CD14-positive monocyte (primary cell): ENCODE measurements around the gene CNTNAP2. TPM values are rescaled to one million over a fixed set of nuclear protein-coding genes. Genes with fewer than 3 reads are reported as not detected.

Source experiments
- DNase-seq, 3 donors: peaks; one replicate each; pipeline ENCODE4 v3.0.0-alpha.2; 2011 to 2022
- H2AFZ ChIP-seq: 2 replicates; pipeline ENCODE4 v1.6.0; 2012; ENCODE audit warnings: mild to moderate bottlenecking, low read depth, low read length, inconsistent platforms; ENCODE audit not compliant: insufficient read depth, poor library complexity, severe bottlenecking
- H3K27ac ChIP-seq, 2 donors: 1 replicate in 1 of 2; 2 replicates in 1 of 2; pipeline ENCODE4 v1.5.1; 2012 to 2013; ENCODE audit warnings: low read length in 2 of 2, control low read depth in 1 of 2, inconsistent platforms in 1 of 2, low read depth in 1 of 2, mild to moderate bottlenecking in 1 of 2
- H3K27me3 ChIP-seq, 2 donors: one replicate each; pipeline versions ENCODE4 v1.6.0 to v1.6.1; 2011 to 2013; ENCODE audit warnings: low read length in 2 of 2; ENCODE audit not compliant: control insufficient read depth in 2 of 2, insufficient read depth in 2 of 2
- H3K36me3 ChIP-seq, 2 donors: replicated peaks in 1 of 2; 1 replicate in 1 of 2; 2 replicates in 1 of 2; pipeline versions ENCODE4 v1.5.1 to v1.6.1; 2012 to 2013; ENCODE audit warnings: low read length in 2 of 2, control low read depth in 1 of 2, inconsistent platforms in 1 of 2, mild to moderate bottlenecking in 1 of 2; ENCODE audit not compliant: insufficient read depth in 2 of 2, control insufficient read depth in 1 of 2
- H3K4me1 ChIP-seq, 2 donors: 1 replicate in 1 of 2; 2 replicates in 1 of 2; pipeline versions ENCODE4 v1.5.1 to v1.6.1; 2012 to 2013; ENCODE audit warnings: low read length in 2 of 2, control low read depth in 1 of 2, inconsistent platforms in 1 of 2, mild to moderate bottlenecking in 1 of 2, moderate library complexity in 1 of 2; ENCODE audit not compliant: insufficient read depth in 2 of 2, control insufficient read depth in 1 of 2
- H3K4me2 ChIP-seq: replicated peaks from 2 replicates; pipeline ENCODE3; 2012; ENCODE audit warnings: low read length, moderate library complexity, mild to moderate bottlenecking; ENCODE audit not compliant: poor library complexity, severe bottlenecking; ENCODE audit errors: extremely low read depth
- H3K4me3 ChIP-seq, 3 experiments: fragments of 200-600 bp in 1 of 3; sonication (generic) in 1 of 3; replicated peaks in 1 of 3; 1 replicate in 2 of 3; 2 replicates in 1 of 3; pipeline ENCODE4 v1.5.1; 2011 to 2013; ENCODE audit warnings: low read length in 3 of 3, mild to moderate bottlenecking in 3 of 3, control low read depth in 2 of 3, low read depth in 2 of 3, inconsistent platforms in 1 of 3, moderate library complexity in 1 of 3
- H3K79me2 ChIP-seq: 2 replicates; pipeline ENCODE4 v1.6.0; 2012; ENCODE audit warnings: mild to moderate bottlenecking, control low read depth, inconsistent platforms, low read length, moderate library complexity; ENCODE audit not compliant: insufficient read depth
- H3K9ac ChIP-seq: 2 replicates; pipeline ENCODE4 v1.6.0; 2017; ENCODE audit warnings: low read length, mild to moderate bottlenecking; ENCODE audit not compliant: insufficient read depth, poor library complexity, severe bottlenecking
- H3K9me3 ChIP-seq, 2 donors: replicated peaks in 1 of 2; 1 replicate in 1 of 2; 2 replicates in 1 of 2; pipeline versions ENCODE4 v1.5.1 to v1.6.1; 2012 to 2013; ENCODE audit warnings: low read length in 2 of 2, control low read depth in 1 of 2; ENCODE audit not compliant: control insufficient read depth in 1 of 2, insufficient read depth in 1 of 2
- H4K20me1 ChIP-seq: 2 replicates; pipeline ENCODE4 v1.6.0; 2012; ENCODE audit warnings: mild to moderate bottlenecking, low read length, control low read depth, moderate library complexity; ENCODE audit not compliant: insufficient read depth
- H3K27ac Mint-ChIP-seq, 7 donors: one replicate each; pipeline ENCODE4 v1.8.0; 2020; ENCODE audit warnings: mild to moderate bottlenecking in 7 of 7, mixed read lengths in 7 of 7, moderate library complexity in 6 of 7, inconsistent platforms in 2 of 7
- H3K27me3 Mint-ChIP-seq, 3 donors: one replicate each; pipeline ENCODE4 v1.8.0; 2021 to 2022; ENCODE audit warnings: low read depth in 3 of 3, mild to moderate bottlenecking in 3 of 3, mixed read lengths in 3 of 3, moderate library complexity in 3 of 3, inconsistent platforms in 1 of 3
- H3K36me3 Mint-ChIP-seq, 2 donors: one replicate each; pipeline ENCODE4 v1.8.0; 2020; ENCODE audit warnings: mixed read lengths in 2 of 2, inconsistent platforms in 1 of 2, mild to moderate bottlenecking in 1 of 2
- H3K4me1 Mint-ChIP-seq: one replicate; pipeline ENCODE4 v1.8.0; 2020; ENCODE audit warnings: mild to moderate bottlenecking, mixed read lengths
- H3K4me3 Mint-ChIP-seq, 2 donors: one replicate each; pipeline ENCODE4 v1.8.0; 2020; ENCODE audit warnings: mild to moderate bottlenecking in 2 of 2, mixed read lengths in 2 of 2, moderate library complexity in 1 of 2
- H3K9me3 Mint-ChIP-seq, 7 donors: one replicate each; pipeline ENCODE4 v1.8.0; 2020 to 2022; ENCODE audit warnings: mixed read lengths in 7 of 7, mild to moderate bottlenecking in 6 of 7, moderate library complexity in 6 of 7, inconsistent platforms in 2 of 7
- CTCF ChIP-seq: fragments of 200-600 bp; IDR thresholded peaks from one replicate; pipeline ENCODE4 v1.8.0; 2022; ENCODE audit warnings: antibody characterized with exemption, mild to moderate bottlenecking
- WGBS: methylation state at CpG from one replicate; pipeline ENCODE4 v1.1.5; 2013; ENCODE audit warnings: missing lambda C conversion rate; ENCODE audit not compliant: insufficient coverage; 5-methylcytosine and 5-hydroxymethylcytosine counted together
- intact Hi-C, 2 donors: fragments of 100-400 bp; cut with micrococcal nuclease; formaldehyde crosslinking; loops; one replicate each; pipeline versions ENCODE4 v1.15.0 to v1.15.1; 2023
- polyA plus RNA-seq, 3 donors: library from polyadenylated mRNA; depleted of rRNA in 1 of 3; unstranded in 2 of 3; stranded (reverse) in 1 of 3; fragments of 300-500 nt in 2 of 3; fragments of >200 nt in 1 of 3; fragmentation: Illumina TruSeq in 2 of 3; gene quantifications; 1 replicate in 2 of 3; 2 replicates in 1 of 3; pipeline ENCODE4 v1.2.3, GENCODE V29; 2012 to 2021

The CNTNAP2 gene
- polyA plus RNA-seq, 3 donors = 0.01 TPM; not detected in 2

DNA sequence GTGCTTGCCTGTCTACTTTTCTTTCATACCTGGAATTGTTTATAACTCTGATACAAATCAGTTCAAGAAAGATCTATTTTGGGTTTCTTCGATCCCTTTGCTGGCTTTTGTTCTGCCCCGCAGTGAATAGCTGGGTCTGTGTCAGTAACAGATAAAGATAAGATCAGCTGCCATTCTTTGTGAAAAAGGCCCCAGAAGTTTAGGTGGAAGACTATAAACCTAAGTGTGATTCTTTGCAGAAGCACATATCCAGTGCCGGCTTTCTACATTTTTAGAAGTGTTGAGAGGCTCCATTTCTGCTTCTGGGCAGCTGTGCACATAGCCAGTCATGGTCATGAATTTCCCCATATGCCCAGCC is 1787.6 kb downstream of the CNTNAP2 start:
- Histone ChIP-seq H3K27me3 (no peaks in the 10 kb centered on the region), H3K79me2 (no peaks in the 10 kb centered on the region), H3K4me2 (no peak overlapping the region), H2AFZ (no peak overlapping the region), H3K36me3 (no peaks in the 10 kb centered on the region), H3K27ac (no peak overlapping the region), H4K20me1 (no peaks in the 10 kb centered on the region), H3K4me1 (no peaks in the 10 kb centered on the region), H3K4me3 (no peak overlapping the region), H3K9me3 (peaks cover 0 to 7% of the 10 kb centered on the region in 2 donors), H3K9ac (no peak overlapping the region)
- TF ChIP-seq CTCF = no peak
- intact Hi-C loops = no loop called here
- H3K27ac Mint-ChIP-seq = no peak overlapping the region
- 90% methylated on average over 2 of the region's 3 CpGs for WGBS
- H3K9me3 Mint-ChIP-seq = peaks cover 5 to 19% (median 16%) of the 10 kb centered on the region in 7 donors
- H3K4me3 Mint-ChIP-seq = no peak overlapping the region
- peaks cover 0 to 1% (median 0%) of the 10 kb centered on the region in 3 donors for H3K27me3 Mint-ChIP-seq
- no peak for DNase-seq
- no peaks in the 10 kb centered on the region for H3K4me1 Mint-ChIP-seq
- H3K36me3 Mint-ChIP-seq = no peaks in the 10 kb centered on the region

- Mint-ChIP-seq H3K27ac (no peak overlapping the region), H3K36me3 (no peaks in the 10 kb centered on the region), H3K4me3 (no peak overlapping the region), H3K27me3 (peaks cover 0 to 1% (median 0%) of the 10 kb centered on the region in 3 donors), H3K4me1 (peaks cover 13% of the 10 kb centered on the region), H3K9me3 (peaks cover 0 to 13% (median 5%) of the 10 kb centered on the region in 7 donors)
- Histone ChIP-seq H3K27me3 (no peaks in the 10 kb centered on the region), H3K9ac (no peak overlapping the region), H3K4me1 (peaks cover 0 to 9% of the 10 kb centered on the region in 2 donors), H3K27ac (no peak overlapping the region), H2AFZ (no peak overlapping the region), H4K20me1 (no peaks in the 10 kb centered on the region), H3K36me3 (no peaks in the 10 kb centered on the region), H3K4me3 (no peak overlapping the region), H3K79me2 (no peaks in the 10 kb centered on the region), H3K4me2 (no peak overlapping the region), H3K9me3 (no peaks in the 10 kb centered on the region)
- TF ChIP-seq CTCF = no peak
- DNase-seq = no peak
- intact Hi-C loops = no loop called here
- WGBS = 100% methylated on average over 4 of the region's 10 CpGs
Observed at GRCh38 chr7:147909431-147910148, 1793.0 kb downstream of the CNTNAP2 start.
